Vagina (tissue), 2 donors: ENCODE data around the gene FGF14. TPM values are rescaled to one million over a fixed set of nuclear protein-coding genes. Genes with fewer than 3 reads are reported as not detected.

ENCODE experiments used
- DNase-seq, 2 donors: peaks; one replicate each; pipeline ENCODE4 v3.0.0-alpha.2; 2017; ENCODE audit errors: extremely low spot score in 2 of 2
- H3K27ac ChIP-seq: fragments of 200-600 bp; sonication (generic); one replicate; pipeline ENCODE4 v1.5.1; 2019
- H3K27me3 ChIP-seq: fragments of 200-600 bp; sonication (generic); one replicate; pipeline ENCODE4 v1.5.1; 2019
- H3K36me3 ChIP-seq, 2 donors: fragments of 200-600 bp; sonication (generic); one replicate each; pipeline ENCODE4 v1.5.1; 2017 to 2019
- H3K4me1 ChIP-seq: fragments of 200-600 bp; sonication (generic); one replicate; pipeline ENCODE4 v1.5.1; 2019
- H3K4me3 ChIP-seq, 2 donors: fragments of 200-600 bp; sonication (generic); 1 replicate in 1 of 2; 2 replicates in 1 of 2; pipeline ENCODE4 v1.5.1; 2016 to 2019
- H3K9me3 ChIP-seq: fragments of 200-600 bp; sonication (generic); one replicate; pipeline ENCODE4 v1.5.1; 2019
- CTCF ChIP-seq, 3 experiments: fragments of 450-650 bp in 2 of 3; fragments of 200-600 bp in 1 of 3; sonication (generic) in 1 of 3; IDR thresholded peaks; one replicate each; pipeline ENCODE4 v1.5.1; 2017 to 2019; ENCODE audit warnings: antibody characterized with exemption in 3 of 3, mild to moderate bottlenecking in 2 of 3, moderate library complexity in 2 of 3
- POLR2A ChIP-seq, 2 donors: fragments of 450-650 bp; IDR thresholded peaks; one replicate each; pipeline ENCODE4 v1.6.1; 2017; ENCODE audit warnings: antibody characterized with exemption in 2 of 2, mild to moderate bottlenecking in 2 of 2, moderate library complexity in 2 of 2
- POLR2AphosphoS5 ChIP-seq, 2 donors: sonication (generic); formaldehyde crosslinking; IDR thresholded peaks; one replicate each; pipeline ENCODE4 v1.9.0; 2017; ENCODE audit warnings: antibody characterized with exemption in 2 of 2, mild to moderate bottlenecking in 2 of 2, low read depth in 1 of 2; ENCODE audit not compliant: insufficient read depth in 1 of 2
- intact Hi-C: fragments of 100-400 bp; cut with DNase I; formaldehyde crosslinking; loops from one replicate; pipeline ENCODE4 v1.15.1; 2023
- total RNA-seq: library from RNA; depleted of rRNA; stranded (reverse); fragments of >200 nt; gene quantifications from one replicate; pipeline ENCODE4 v1.2.3, GENCODE V29; 2016

Gene FGF14
- total RNA-seq, 1 donor from 2014 or later: 3.4 TPM

DNA sequence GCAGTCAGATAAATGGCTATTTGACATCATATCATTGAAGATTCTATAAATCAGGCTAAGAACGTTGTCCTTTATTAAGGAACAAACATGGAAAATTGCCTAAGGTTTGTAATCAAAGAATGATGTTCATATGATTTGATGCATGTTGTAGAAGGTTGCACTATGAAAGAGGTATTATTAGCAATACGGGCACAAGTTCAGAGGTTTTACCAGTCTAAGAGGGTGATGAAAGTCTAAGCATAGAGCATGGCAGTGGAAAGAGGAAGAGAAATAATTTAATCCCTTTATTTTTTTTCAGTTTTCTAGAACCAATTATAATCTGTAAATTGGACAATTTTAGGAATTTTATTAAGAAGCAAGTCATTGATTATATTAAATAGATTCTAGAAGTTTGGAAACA is 450.7 kb downstream of the FGF14 start:
- Histone ChIP-seq H3K4me1 (no peaks in the 10 kb centered on the region), H3K27ac (no peak overlapping the region), H3K27me3 (no peaks in the 10 kb centered on the region), H3K4me3 (no peak overlapping the region), H3K9me3 (no peaks in the 10 kb centered on the region), H3K36me3 (no peaks in the 10 kb centered on the region)
- TF ChIP-seq CTCF (IDR thresholded peaks at IDR 0.05): no peak
- no peak for TF ChIP-seq POLR2AphosphoS5 (IDR thresholded peaks at IDR 0.05; ENCODE audit: insufficient read depth in 1 of 2, low read depth in 1 of 2)
- TF ChIP-seq POLR2A (IDR thresholded peaks at IDR 0.05): no peak
- intact Hi-C loops: no loop called here
- no peak for DNase-seq

DNA sequence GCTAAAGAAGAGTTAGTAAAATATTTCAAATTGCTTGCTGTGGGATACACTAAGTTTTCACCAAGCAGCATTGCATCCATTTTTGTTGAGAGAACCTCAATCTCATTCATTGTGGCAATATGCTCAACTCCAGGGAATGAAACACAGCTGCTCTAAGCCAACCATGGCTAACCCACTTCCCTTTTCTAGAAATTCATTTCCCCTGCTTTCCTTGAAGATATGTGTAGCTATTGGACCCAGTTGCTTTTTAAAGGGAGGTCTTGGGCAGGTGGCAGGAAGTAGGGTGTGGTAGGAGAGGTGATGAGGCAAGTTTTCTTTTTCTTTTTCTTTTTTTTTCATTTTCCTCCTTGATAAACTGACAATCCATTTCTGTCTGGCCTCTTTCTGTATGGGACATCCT is 452.2 kb downstream of the FGF14 start:
- no peaks in the 10 kb centered on the region for H3K36me3 ChIP-seq
- DNase-seq: no peak
- no peaks in the 10 kb centered on the region for H3K27me3 ChIP-seq
- H3K4me3 ChIP-seq: no peak overlapping the region
- intact Hi-C loops: no loop called here
- no peaks in the 10 kb centered on the region for H3K9me3 ChIP-seq
- no peaks in the 10 kb centered on the region for H3K4me1 ChIP-seq
- no peak overlapping the region for H3K27ac ChIP-seq
- no peak for TF ChIP-seq CTCF (IDR thresholded peaks at IDR 0.05)
- no peak for TF ChIP-seq POLR2AphosphoS5 (IDR thresholded peaks at IDR 0.05; ENCODE audit: insufficient read depth in 1 of 2, low read depth in 1 of 2)
- TF ChIP-seq POLR2A (IDR thresholded peaks at IDR 0.05): no peak

DNA sequence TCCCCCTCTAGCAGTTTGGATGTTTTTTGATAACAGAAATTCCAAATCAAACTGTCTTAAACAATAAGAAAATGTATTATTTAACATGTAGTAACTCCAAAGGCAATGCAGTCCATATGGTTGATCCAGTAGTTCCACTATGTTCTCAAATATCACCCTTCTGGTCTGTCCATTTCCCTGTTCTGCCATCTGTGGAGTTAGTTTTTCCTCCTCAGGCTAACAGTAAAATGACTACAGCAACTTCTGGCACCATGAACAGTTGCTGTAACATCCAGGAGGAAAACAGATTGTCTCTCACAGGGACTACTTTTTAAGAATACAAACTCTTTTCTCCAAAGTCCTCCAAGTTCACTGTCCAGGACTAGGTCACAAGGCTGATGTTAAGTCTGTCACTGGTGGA is 455.4 kb downstream of the FGF14 start:
- TF ChIP-seq POLR2AphosphoS5 (IDR thresholded peaks at IDR 0.05; ENCODE audit: insufficient read depth in 1 of 2, low read depth in 1 of 2) (no peak), CTCF (IDR thresholded peaks at IDR 0.05) (no peak), POLR2A (IDR thresholded peaks at IDR 0.05) (no peak)
- no peak for DNase-seq
- no peaks in the 10 kb centered on the region for H3K4me1 ChIP-seq
- H3K27me3 ChIP-seq: no peaks in the 10 kb centered on the region
- H3K27ac ChIP-seq: no peak overlapping the region
- H3K36me3 ChIP-seq: no peaks in the 10 kb centered on the region
- intact Hi-C loops: no loop called here
- no peaks in the 10 kb centered on the region for H3K9me3 ChIP-seq
- H3K4me3 ChIP-seq: no peak overlapping the region

GRCh38 chr13:101945435-101945834 is 456.4 kb downstream of the FGF14 start:
- DNase-seq: no peak
- TF ChIP-seq POLR2A (IDR thresholded peaks at IDR 0.05): no peak
- no peak for TF ChIP-seq CTCF (IDR thresholded peaks at IDR 0.05)
- TF ChIP-seq POLR2AphosphoS5 (IDR thresholded peaks at IDR 0.05; ENCODE audit: insufficient read depth in 1 of 2, low read depth in 1 of 2): no peak
- Histone ChIP-seq H3K27me3 (no peaks in the 10 kb centered on the region), H3K4me1 (no peaks in the 10 kb centered on the region), H3K36me3 (no peaks in the 10 kb centered on the region), H3K27ac (no peak overlapping the region), H3K9me3 (no peaks in the 10 kb centered on the region), H3K4me3 (no peak overlapping the region)
- intact Hi-C loops: no loop called here

GRCh38 chr13:101944521-101944920 is 457.3 kb downstream of the FGF14 start:
- intact Hi-C loops: no loop called here
- H3K4me1 ChIP-seq: no peaks in the 10 kb centered on the region
- H3K9me3 ChIP-seq: no peaks in the 10 kb centered on the region
- no peaks in the 10 kb centered on the region for H3K36me3 ChIP-seq
- no peak for DNase-seq
- H3K4me3 ChIP-seq: no peak overlapping the region
- no peak for TF ChIP-seq POLR2A (IDR thresholded peaks at IDR 0.05)
- no peak for TF ChIP-seq CTCF (IDR thresholded peaks at IDR 0.05)
- TF ChIP-seq POLR2AphosphoS5 (IDR thresholded peaks at IDR 0.05; ENCODE audit: insufficient read depth in 1 of 2, low read depth in 1 of 2): no peak
- no peak overlapping the region for H3K27ac ChIP-seq
- no peaks in the 10 kb centered on the region for H3K27me3 ChIP-seq
